SK-N-MC (cell line): ENCODE measurements around the gene SLC49A3.

Source experiments
- DNase-seq: peaks from one replicate; pipeline ENCODE4 v3.0.0-alpha.2; 2011; ENCODE audit warnings: low read depth, low spot score
- H3K27ac ChIP-seq: fragments of 200-600 bp; sonication (generic); 2 replicates; pipeline ENCODE4 v1.5.1; 2016; ENCODE audit warnings: mixed run types
- H3K36me3 ChIP-seq: fragments of 200-600 bp; sonication (generic); 2 replicates; pipeline ENCODE4 v1.6.1; 2017; ENCODE audit warnings: antibody characterized with exemption, low read length, mixed read lengths; ENCODE audit not compliant: insufficient read depth
- H3K4me3 ChIP-seq: fragments of 200-600 bp; sonication (generic); 2 replicates; pipeline ENCODE4 v1.5.1; 2016
- H3K9ac ChIP-seq: fragments of 200-600 bp; sonication (generic); 2 replicates; pipeline ENCODE4 v1.8.0; 2017; ENCODE audit warnings: mixed run types, mixed read lengths; ENCODE audit not compliant: insufficient read length
- H3K9me3 ChIP-seq: fragments of 200-600 bp; sonication (generic); 2 replicates; pipeline ENCODE4 v1.6.1; 2017; ENCODE audit warnings: low read depth, mild to moderate bottlenecking, antibody characterized with exemption, low read length, moderate library complexity, mixed read lengths
- EZH2 ChIP-seq: fragments of 200-600 bp; sonication (generic); IDR thresholded peaks from one replicate; pipeline ENCODE4 v1.6.1; 2017; ENCODE audit warnings: antibody characterized with exemption
- FOXP2 ChIP-seq: optimal IDR thresholded peaks from 2 replicates; pipeline ENCODE3; 2011; ENCODE audit warnings: mild to moderate bottlenecking, moderate library complexity; ENCODE audit not compliant: insufficient read depth; ENCODE audit errors: extremely low read length, control extremely low read depth
- POLR2AphosphoS5 ChIP-seq: IDR thresholded peaks from 2 replicates; pipeline ENCODE4 v1.6.1; 2012; ENCODE audit warnings: mild to moderate bottlenecking, low read depth, low read length, borderline replicate concordance

Gene SLC49A3

GRCh38 chr4:660401-660800 is 28.6 kb downstream of the SLC49A3 start:
- H3K4me3 ChIP-seq, result no peak overlapping the region
- no peak for TF ChIP-seq POLR2AphosphoS5
- TF ChIP-seq FOXP2, result no peak
- no peak for TF ChIP-seq EZH2
- H3K36me3 ChIP-seq, result no peaks in the 10 kb centered on the region
- H3K27ac ChIP-seq, result no peak overlapping the region
- no peak overlapping the region for H3K9ac ChIP-seq
- DNase-seq, result no peak
- H3K9me3 ChIP-seq, result no peaks in the 10 kb centered on the region

GRCh38 chr4:659851-660250 is 29.1 kb downstream of the SLC49A3 start:
- H3K9me3 ChIP-seq, result no peaks in the 10 kb centered on the region
- H3K36me3 ChIP-seq, result no peaks in the 10 kb centered on the region
- no peak overlapping the region for H3K4me3 ChIP-seq
- no peak for DNase-seq
- H3K9ac ChIP-seq, result no peak overlapping the region
- no peak overlapping the region for H3K27ac ChIP-seq
- no peak for TF ChIP-seq FOXP2

- H3K9ac ChIP-seq, result no peak overlapping the region
- no peaks in the 10 kb centered on the region for H3K36me3 ChIP-seq
- H3K4me3 ChIP-seq, result no peak overlapping the region
- H3K9me3 ChIP-seq, result no peaks in the 10 kb centered on the region
- TF ChIP-seq POLR2AphosphoS5, result no peak
- H3K27ac ChIP-seq, result no peak overlapping the region
- DNase-seq, result no peak
Observed at GRCh38 chr4:658681-659667, 30.0 kb downstream of the SLC49A3 start.

- no peak overlapping the region for H3K4me3 ChIP-seq
- H3K9ac ChIP-seq, result no peak overlapping the region
- no peak overlapping the region for H3K27ac ChIP-seq
- no peak for TF ChIP-seq FOXP2
- TF ChIP-seq POLR2AphosphoS5, result no peak
- TF ChIP-seq EZH2, result no peak
- no peaks in the 10 kb centered on the region for H3K36me3 ChIP-seq
- DNase-seq, result no peak
- H3K9me3 ChIP-seq, result no peaks in the 10 kb centered on the region
Observed at GRCh38 chr4:657834-658667, 30.9 kb downstream of the SLC49A3 start.

- no peak overlapping the region for H3K9ac ChIP-seq
- TF ChIP-seq FOXP2, result no peak
- TF ChIP-seq POLR2AphosphoS5, result no peak
- no peak for TF ChIP-seq EZH2
- H3K9me3 ChIP-seq, result no peaks in the 10 kb centered on the region
- no peak for DNase-seq
- H3K27ac ChIP-seq, result no peak overlapping the region
- H3K36me3 ChIP-seq, result no peaks in the 10 kb centered on the region
- no peak overlapping the region for H3K4me3 ChIP-seq
Observed at GRCh38 chr4:657338-657833, 31.6 kb downstream of the SLC49A3 start.

- Histone ChIP-seq H3K27ac (no peak overlapping the region), H3K4me3 (no peak overlapping the region), H3K9ac (no peak overlapping the region), H3K36me3 (no peaks in the 10 kb centered on the region), H3K9me3 (no peaks in the 10 kb centered on the region)
- TF ChIP-seq FOXP2, result no peak
- no peak for TF ChIP-seq EZH2
- no peak for TF ChIP-seq POLR2AphosphoS5
- DNase-seq, result no peak
Observed at GRCh38 chr4:656436-657337, 32.3 kb downstream of the SLC49A3 start.

- Histone ChIP-seq H3K27ac (no peak overlapping the region), H3K4me3 (no peak overlapping the region), H3K9ac (no peak overlapping the region), H3K36me3 (no peaks in the 10 kb centered on the region), H3K9me3 (no peaks in the 10 kb centered on the region)
- DNase-seq, result no peak
- TF ChIP-seq EZH2 (no peak), FOXP2 (no peak), POLR2AphosphoS5 (no peak)
Observed at GRCh38 chr4:655464-656151, 33.3 kb downstream of the SLC49A3 start.
